ENCODE results near the gene SCUBE1.

The SCUBE1 gene

GRCh38 chr22:43325176-43325575, 18.0 kb downstream of the SCUBE1 start:
- DNase-seq: no peak

GRCh38 chr22:43320943-43321900, 21.9 kb downstream of the SCUBE1 start:
- DNase-seq: no peak

- no peak for DNase-seq
Measured at GRCh38 chr22:43319661-43320486, 23.3 kb downstream of the SCUBE1 start.

- DNase-seq: no peak
Measured at GRCh38 chr22:43317239-43317638, 25.9 kb downstream of the SCUBE1 start.

- no peak for DNase-seq
Measured at GRCh38 chr22:43315687-43316217, 27.4 kb downstream of the SCUBE1 start.

- no peak for DNase-seq
Measured at GRCh38 chr22:43314611-43315010, 28.6 kb downstream of the SCUBE1 start.

GRCh38 chr22:43313890-43314474, 29.2 kb downstream of the SCUBE1 start:
- no peak for DNase-seq

GRCh38 chr22:43313244-43313889, 29.8 kb downstream of the SCUBE1 start:
- DNase-seq: no peak

- DNase-seq: no peak
Measured at GRCh38 chr22:43312608-43313007, 30.6 kb downstream of the SCUBE1 start.

- no peak for DNase-seq
Measured at GRCh38 chr22:43310798-43311197, 32.4 kb downstream of the SCUBE1 start.

GRCh38 chr22:43310311-43310710, 32.9 kb downstream of the SCUBE1 start:
- DNase-seq: no peak

- DNase-seq: no peak
Measured at GRCh38 chr22:43308836-43309235, 34.3 kb downstream of the SCUBE1 start.

- no peak for DNase-seq
Measured at GRCh38 chr22:43308060-43308830, 34.9 kb downstream of the SCUBE1 start.

- no peak for DNase-seq
Measured at GRCh38 chr22:43305806-43306205, 37.4 kb downstream of the SCUBE1 start.

GRCh38 chr22:43304831-43305590, 38.2 kb downstream of the SCUBE1 start:
- DNase-seq: no peak

GRCh38 chr22:43303751-43304150, 39.4 kb downstream of the SCUBE1 start:
- DNase-seq: no peak

GRCh38 chr22:43303166-43303565, 40.0 kb downstream of the SCUBE1 start:
- DNase-seq: no peak

- no peak for DNase-seq
Measured at GRCh38 chr22:43302531-43303041, 40.6 kb downstream of the SCUBE1 start.

- no peak for DNase-seq
Measured at GRCh38 chr22:43301866-43302265, 41.3 kb downstream of the SCUBE1 start.

- DNase-seq: no peak
Measured at GRCh38 chr22:43300891-43301676, 42.1 kb downstream of the SCUBE1 start.
